Epithelial cell of proximal tubule (primary cell): ENCODE measurements around the gene ST6GALNAC6. TPM values are rescaled to one million over a fixed set of nuclear protein-coding genes. Genes with fewer than 3 reads are reported as not detected.
A peak's percentile ranks its signal among the peaks of the same experiment; 100 is the strongest.

Experiments used
- DNase-seq: peaks from one replicate; pipeline ENCODE4 v3.0.0-alpha.2; 2011; ENCODE audit warnings: low read depth
- H3K4me3 ChIP-seq: 2 replicates; pipeline ENCODE4 v1.5.1; 2011; ENCODE audit warnings: low read depth, mild to moderate bottlenecking, low read length
- CTCF ChIP-seq: conservative IDR thresholded peaks from 2 replicates; pipeline ENCODE4 v1.5.1; 2012; ENCODE audit warnings: low read depth, mild to moderate bottlenecking, low read length
- total RNA-seq: library from RNA; depleted of rRNA; stranded (reverse); fragments of >200 nt; gene quantifications from 2 replicates; pipeline ENCODE4 v1.2.3, GENCODE V29; 2015

The ST6GALNAC6 gene
- total RNA-seq, 1 donor from 2014 or later: 23.5 TPM

GRCh38 chr9:127943731-127944144, 44.3 kb upstream of the ST6GALNAC6 start:
- TF ChIP-seq CTCF: peak; percentile 85
- DNase-seq: no peak
- H3K4me3 ChIP-seq: no peak overlapping the region

GRCh38 chr9:127943011-127943662, 43.7 kb upstream of the ST6GALNAC6 start:
- DNase-seq: no peak
- H3K4me3 ChIP-seq: no peak overlapping the region
- no peak for TF ChIP-seq CTCF

- DNase-seq: no peak
- TF ChIP-seq CTCF: peak; percentile 81
- H3K4me3 ChIP-seq: no peak overlapping the region
These were observed 43.0 kb upstream of the ST6GALNAC6 start for GRCh38 chr9:127942216-127943010.

- DNase-seq: no peak
- no peak overlapping the region for H3K4me3 ChIP-seq
- TF ChIP-seq CTCF: no peak
These were observed 42.5 kb upstream of the ST6GALNAC6 start for GRCh38 chr9:127941961-127942215.

- no peak overlapping the region for H3K4me3 ChIP-seq
- no peak for DNase-seq
- TF ChIP-seq CTCF: no peak
These were observed 41.9 kb upstream of the ST6GALNAC6 start for GRCh38 chr9:127941062-127941960.

- no peak for TF ChIP-seq CTCF
- DNase-seq: no peak
- H3K4me3 ChIP-seq: no peak overlapping the region
These were observed 41.2 kb upstream of the ST6GALNAC6 start for GRCh38 chr9:127940593-127940992.
